Osteoblast (primary cell): ENCODE measurements around the gene STOML2. TPM values are rescaled to one million over a fixed set of nuclear protein-coding genes. Genes with fewer than 3 reads are reported as not detected.

Experiments used
- DNase-seq: peaks from one replicate; pipeline ENCODE4 v3.0.0; 2011; ENCODE audit warnings: low spot score, mixed read lengths; ENCODE audit not compliant: insufficient read length; ENCODE audit errors: missing footprints
- H2AFZ ChIP-seq: 2 replicates; pipeline ENCODE4 v1.6.0; 2011; ENCODE audit warnings: mild to moderate bottlenecking, low read length
- H3K27ac ChIP-seq: 2 replicates; pipeline ENCODE4 v1.5.1; 2011; ENCODE audit warnings: mild to moderate bottlenecking, low read depth, low read length, moderate library complexity
- H3K27me3 ChIP-seq: 2 replicates; pipeline ENCODE4 v1.6.0; 2012; ENCODE audit warnings: mild to moderate bottlenecking, control low read depth, inconsistent platforms, low read length, moderate library complexity; ENCODE audit not compliant: insufficient read depth
- H3K36me3 ChIP-seq: 2 replicates; pipeline ENCODE4 v1.5.1; 2011; ENCODE audit warnings: mild to moderate bottlenecking, low read length, control low read depth, moderate library complexity; ENCODE audit not compliant: insufficient read depth
- H3K4me1 ChIP-seq: 2 replicates; pipeline ENCODE4 v1.5.1; 2011; ENCODE audit warnings: mild to moderate bottlenecking, low read length, control low read depth, moderate library complexity; ENCODE audit not compliant: insufficient read depth
- H3K4me2 ChIP-seq: 2 replicates; pipeline ENCODE4 v1.6.0; 2011; ENCODE audit warnings: mild to moderate bottlenecking, low read length; ENCODE audit not compliant: insufficient read depth
- H3K4me3 ChIP-seq: fragments of 200-600 bp; sonication (generic); 3 replicates; pipeline ENCODE4 v1.5.1; 2012; ENCODE audit warnings: mild to moderate bottlenecking, low read length, inconsistent platforms; ENCODE audit not compliant: insufficient read depth
- H3K79me2 ChIP-seq: 2 replicates; pipeline ENCODE4 v1.6.0; 2012; ENCODE audit warnings: mild to moderate bottlenecking, low read length, control low read depth, inconsistent platforms; ENCODE audit not compliant: insufficient read depth
- H3K9me3 ChIP-seq: 2 replicates; pipeline ENCODE4 v1.5.1; 2011; ENCODE audit warnings: low read depth, low read length, control low read depth
- H4K20me1 ChIP-seq: 2 replicates; pipeline ENCODE4 v1.6.0; 2012; ENCODE audit warnings: mild to moderate bottlenecking, low read length, control low read depth; ENCODE audit not compliant: insufficient read depth
- total RNA-seq: library from RNA; depleted of rRNA; stranded (reverse); fragments of >200 nt; gene quantifications from 2 replicates; pipeline ENCODE4 v1.2.3, GENCODE V29; 2012
- TF ChIP-seq, protein P1 (sequence below): IDR thresholded peaks from 2 replicates; pipeline ENCODE4 v1.5.1; 2011; ENCODE audit warnings: mild to moderate bottlenecking, low read depth, low read length, moderate library complexity; ENCODE audit errors: extremely low read depth

STOML2 gene
- total RNA-seq, 1 donor = 130 TPM

DNA sequence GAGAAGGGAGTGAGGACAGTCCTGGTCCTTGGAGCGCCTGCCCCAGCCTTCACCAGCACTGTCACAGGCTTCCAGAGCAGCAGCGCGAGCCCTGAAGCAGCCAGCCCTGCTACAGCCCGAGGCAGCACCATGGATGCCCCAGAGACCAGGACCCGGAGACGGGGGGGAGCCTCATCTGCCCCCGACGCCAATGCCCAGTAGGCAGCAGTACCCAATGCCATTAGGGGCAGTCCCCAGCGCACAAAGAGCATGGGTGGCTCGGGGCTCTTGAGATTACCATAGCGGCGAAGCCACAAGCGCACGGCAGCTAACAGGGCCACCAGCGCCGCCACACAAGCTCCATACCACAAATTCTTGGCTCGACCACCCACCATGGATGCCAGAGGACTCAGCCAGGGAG is 11.4 kb downstream of the STOML2 start:
- Histone ChIP-seq H3K27me3 (no peaks in the 10 kb centered on the region), H3K36me3 (peaks cover 61% of the 10 kb centered on the region), H4K20me1 (no peaks in the 10 kb centered on the region), H3K4me3 (no peak overlapping the region), H2AFZ (no peak overlapping the region), H3K27ac (no peak overlapping the region), H3K79me2 (peaks cover 12% of the 10 kb centered on the region), H3K4me2 (no peak overlapping the region), H3K9me3 (no peaks in the 10 kb centered on the region), H3K4me1 (peaks cover 7% of the 10 kb centered on the region)
- DNase-seq = no peak
- TF ChIP-seq, protein P1, sequence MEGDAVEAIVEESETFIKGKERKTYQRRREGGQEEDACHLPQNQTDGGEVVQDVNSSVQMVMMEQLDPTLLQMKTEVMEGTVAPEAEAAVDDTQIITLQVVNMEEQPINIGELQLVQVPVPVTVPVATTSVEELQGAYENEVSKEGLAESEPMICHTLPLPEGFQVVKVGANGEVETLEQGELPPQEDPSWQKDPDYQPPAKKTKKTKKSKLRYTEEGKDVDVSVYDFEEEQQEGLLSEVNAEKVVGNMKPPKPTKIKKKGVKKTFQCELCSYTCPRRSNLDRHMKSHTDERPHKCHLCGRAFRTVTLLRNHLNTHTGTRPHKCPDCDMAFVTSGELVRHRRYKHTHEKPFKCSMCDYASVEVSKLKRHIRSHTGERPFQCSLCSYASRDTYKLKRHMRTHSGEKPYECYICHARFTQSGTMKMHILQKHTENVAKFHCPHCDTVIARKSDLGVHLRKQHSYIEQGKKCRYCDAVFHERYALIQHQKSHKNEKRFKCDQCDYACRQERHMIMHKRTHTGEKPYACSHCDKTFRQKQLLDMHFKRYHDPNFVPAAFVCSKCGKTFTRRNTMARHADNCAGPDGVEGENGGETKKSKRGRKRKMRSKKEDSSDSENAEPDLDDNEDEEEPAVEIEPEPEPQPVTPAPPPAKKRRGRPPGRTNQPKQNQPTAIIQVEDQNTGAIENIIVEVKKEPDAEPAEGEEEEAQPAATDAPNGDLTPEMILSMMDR = no peak

DNA sequence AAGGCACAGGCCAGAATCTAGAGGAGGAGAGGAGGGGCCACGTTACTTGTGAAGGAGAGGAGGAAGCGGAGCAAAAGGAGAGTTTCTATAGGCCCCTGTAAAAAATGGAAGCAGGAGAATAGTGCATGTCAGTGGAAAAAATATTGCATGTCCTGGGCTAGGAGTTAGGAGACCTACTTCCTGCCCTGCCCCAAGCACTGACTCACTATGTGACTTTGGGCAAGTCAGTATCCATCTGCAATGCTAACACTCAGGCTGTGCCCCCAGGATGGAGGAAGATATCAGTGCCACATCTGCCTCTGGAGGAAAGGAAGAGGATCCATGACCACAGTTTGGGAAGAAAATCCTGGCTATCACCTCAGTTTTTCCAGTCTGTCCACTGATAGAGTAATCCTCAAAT is 13.5 kb downstream of the STOML2 start:
- Histone ChIP-seq H2AFZ (no peak overlapping the region), H3K27me3 (no peaks in the 10 kb centered on the region), H3K9me3 (no peaks in the 10 kb centered on the region), H3K27ac (no peak overlapping the region), H3K4me2 (no peak overlapping the region), H4K20me1 (no peaks in the 10 kb centered on the region), H3K36me3 (peaks cover 61% of the 10 kb centered on the region), H3K4me1 (no peaks in the 10 kb centered on the region), H3K4me3 (no peak overlapping the region), H3K79me2 (peaks cover 2% of the 10 kb centered on the region)
- TF ChIP-seq, protein P1 = no peak
- DNase-seq = no peak

DNA sequence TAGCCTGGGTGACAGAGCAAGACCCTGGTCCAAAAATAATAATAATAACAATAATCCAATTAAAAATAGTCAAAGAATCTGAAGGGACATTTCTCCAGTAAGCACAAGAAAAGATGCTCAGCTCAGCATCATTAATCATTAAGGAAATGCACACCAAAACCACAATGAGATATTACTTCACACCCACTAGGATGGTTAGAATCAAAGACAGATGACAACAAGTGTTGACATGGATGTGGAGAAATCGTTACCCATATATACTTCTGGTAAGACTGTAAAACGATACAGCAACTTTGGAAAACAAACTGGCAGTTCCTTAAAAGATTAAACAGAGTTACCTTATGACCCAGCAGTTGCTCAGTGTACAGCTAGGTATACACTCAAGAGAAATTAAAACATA is 17.9 kb downstream of the STOML2 start:
- peaks cover 26% of the 10 kb centered on the region for H3K36me3 ChIP-seq
- H3K27ac ChIP-seq = no peak overlapping the region
- no peak overlapping the region for H3K4me2 ChIP-seq
- H4K20me1 ChIP-seq = no peaks in the 10 kb centered on the region
- DNase-seq = no peak
- H3K9me3 ChIP-seq = no peaks in the 10 kb centered on the region
- H2AFZ ChIP-seq = no peak overlapping the region
- TF ChIP-seq, protein P1 = no peak
- H3K4me1 ChIP-seq = no peaks in the 10 kb centered on the region
- no peak overlapping the region for H3K4me3 ChIP-seq
- no peaks in the 10 kb centered on the region for H3K79me2 ChIP-seq
- H3K27me3 ChIP-seq = no peaks in the 10 kb centered on the region

DNA sequence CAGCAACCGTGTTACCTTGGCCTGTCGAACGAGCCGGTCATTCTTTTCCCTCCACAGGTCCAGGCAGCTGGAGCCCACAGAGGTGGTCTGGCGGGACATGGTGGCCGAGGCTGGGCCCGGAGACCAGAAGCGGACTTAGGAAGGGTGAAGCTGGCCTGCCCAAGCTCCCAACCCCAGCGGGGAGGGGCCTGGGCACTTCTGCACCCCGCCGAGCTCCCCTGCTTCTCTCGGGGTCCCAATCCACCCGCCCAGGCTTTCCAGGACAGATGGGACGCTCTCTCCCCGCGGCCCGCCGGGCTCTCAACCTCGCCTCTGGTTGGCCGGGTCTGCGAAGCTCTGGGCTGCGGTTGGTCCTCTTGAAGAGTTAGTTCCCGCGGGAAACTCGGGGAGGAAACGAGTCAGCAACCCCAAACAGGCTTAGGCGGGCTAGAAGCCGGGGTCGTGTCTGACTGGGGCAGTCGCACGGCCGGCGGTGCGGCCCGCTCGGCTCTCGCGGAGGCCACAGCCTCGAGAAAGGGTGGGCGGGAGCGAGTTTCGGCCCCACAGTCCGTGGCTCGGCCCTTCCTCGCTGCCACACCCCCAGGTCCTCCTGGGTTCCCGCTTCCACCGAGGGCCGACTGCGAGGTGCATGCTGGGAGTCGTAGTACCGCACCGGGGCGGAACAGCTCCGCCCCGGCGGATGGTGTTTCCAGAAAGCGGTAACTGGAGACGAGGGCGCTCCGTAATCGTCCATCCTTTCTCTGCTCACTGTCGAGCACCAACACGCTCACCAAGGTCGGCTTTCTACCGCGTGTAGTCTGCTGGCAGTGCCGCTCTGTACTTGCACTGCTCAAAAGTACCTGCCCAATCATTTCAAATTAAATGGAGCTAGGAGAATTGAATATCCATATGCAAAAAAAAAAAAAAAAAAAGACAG is 23.2 kb downstream of the STOML2 start, which contains the start of gene FANCG:
Gene FANCG (minus strand): TSS at position 517 of the 916 bp plus-strand sequence. CDS start 418 bp downstream, at position 99.
- DNase-seq = peak; percentile 99
- Histone ChIP-seq H3K4me1 (peaks cover 14% of the 10 kb centered on the region), H4K20me1 (no peaks in the 10 kb centered on the region), H3K27me3 (no peaks in the 10 kb centered on the region), H3K36me3 (peaks cover 16% of the 10 kb centered on the region), H3K4me2 (peak within 1 kb of the TSS; percentile 97), H3K4me3 (peak within 1 kb of the TSS; percentile 92), H3K9me3 (no peaks in the 10 kb centered on the region), H3K79me2 (peaks cover 27% of the 10 kb centered on the region), H2AFZ (peak within 1 kb of the TSS; percentile 89), H3K27ac (peak within 1 kb of the TSS; percentile 56)
- TF ChIP-seq, protein P1 = no peak
